ENCODE measurements around the gene KDELR1. TPM values are rescaled to one million over a fixed set of nuclear protein-coding genes. Genes with fewer than 3 reads are reported as not detected.

The KDELR1 gene
- total and polyA plus RNA-seq, 7 donors, result 37.0 to 71.0 (median 56.5) TPM

DNA sequence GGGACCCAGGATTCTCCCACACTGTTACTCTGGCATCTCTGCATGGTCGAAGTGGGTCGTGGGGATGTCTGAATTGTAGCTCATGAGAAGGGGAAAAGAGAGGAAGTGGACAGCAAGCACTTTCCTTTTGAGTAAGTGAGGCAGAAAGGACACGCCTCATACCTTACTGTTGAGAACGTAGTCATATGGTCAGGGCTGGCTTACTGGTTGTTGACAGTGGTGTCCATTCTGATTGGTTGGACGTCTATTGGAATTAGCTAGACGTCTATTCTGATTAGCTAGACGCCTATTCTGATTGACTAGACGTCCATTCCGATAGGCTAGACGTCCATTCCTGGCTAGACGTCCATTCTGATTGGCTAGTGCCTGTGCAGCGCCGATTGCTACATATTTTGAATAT lies 14.5 kb upstream of the KDELR1 start:
- TF ChIP-seq, protein P1, sequence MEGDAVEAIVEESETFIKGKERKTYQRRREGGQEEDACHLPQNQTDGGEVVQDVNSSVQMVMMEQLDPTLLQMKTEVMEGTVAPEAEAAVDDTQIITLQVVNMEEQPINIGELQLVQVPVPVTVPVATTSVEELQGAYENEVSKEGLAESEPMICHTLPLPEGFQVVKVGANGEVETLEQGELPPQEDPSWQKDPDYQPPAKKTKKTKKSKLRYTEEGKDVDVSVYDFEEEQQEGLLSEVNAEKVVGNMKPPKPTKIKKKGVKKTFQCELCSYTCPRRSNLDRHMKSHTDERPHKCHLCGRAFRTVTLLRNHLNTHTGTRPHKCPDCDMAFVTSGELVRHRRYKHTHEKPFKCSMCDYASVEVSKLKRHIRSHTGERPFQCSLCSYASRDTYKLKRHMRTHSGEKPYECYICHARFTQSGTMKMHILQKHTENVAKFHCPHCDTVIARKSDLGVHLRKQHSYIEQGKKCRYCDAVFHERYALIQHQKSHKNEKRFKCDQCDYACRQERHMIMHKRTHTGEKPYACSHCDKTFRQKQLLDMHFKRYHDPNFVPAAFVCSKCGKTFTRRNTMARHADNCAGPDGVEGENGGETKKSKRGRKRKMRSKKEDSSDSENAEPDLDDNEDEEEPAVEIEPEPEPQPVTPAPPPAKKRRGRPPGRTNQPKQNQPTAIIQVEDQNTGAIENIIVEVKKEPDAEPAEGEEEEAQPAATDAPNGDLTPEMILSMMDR (IDR thresholded peaks at IDR 0.05), result no peak
- no peak overlapping the region for H3K27ac ChIP-seq
- H3K27me3 ChIP-seq (ENCODE audit: insufficient read depth in 3 of 3, low read length in 2 of 3), result peaks cover 0 to 24% (median 4%) of the 10 kb centered on the region in 3 donors
- no peaks in the 10 kb centered on the region for H3K36me3 ChIP-seq (ENCODE audit: insufficient read depth in 1 of 2, low read depth in 1 of 2)
- DNase-seq (no peak), ATAC-seq (no peak)
- intact Hi-C loops (cut with DNase I), result no loop called here
- no peak overlapping the region for H3K4me3 ChIP-seq
- H3K9me3 ChIP-seq, result no peaks in the 10 kb centered on the region
- H3K4me1 ChIP-seq, result no peaks in the 10 kb centered on the region
- WGBS, 3 donors, result 74 to 83% (median 76%) methylated on average over 13 of the region's 13 CpGs

DNA sequence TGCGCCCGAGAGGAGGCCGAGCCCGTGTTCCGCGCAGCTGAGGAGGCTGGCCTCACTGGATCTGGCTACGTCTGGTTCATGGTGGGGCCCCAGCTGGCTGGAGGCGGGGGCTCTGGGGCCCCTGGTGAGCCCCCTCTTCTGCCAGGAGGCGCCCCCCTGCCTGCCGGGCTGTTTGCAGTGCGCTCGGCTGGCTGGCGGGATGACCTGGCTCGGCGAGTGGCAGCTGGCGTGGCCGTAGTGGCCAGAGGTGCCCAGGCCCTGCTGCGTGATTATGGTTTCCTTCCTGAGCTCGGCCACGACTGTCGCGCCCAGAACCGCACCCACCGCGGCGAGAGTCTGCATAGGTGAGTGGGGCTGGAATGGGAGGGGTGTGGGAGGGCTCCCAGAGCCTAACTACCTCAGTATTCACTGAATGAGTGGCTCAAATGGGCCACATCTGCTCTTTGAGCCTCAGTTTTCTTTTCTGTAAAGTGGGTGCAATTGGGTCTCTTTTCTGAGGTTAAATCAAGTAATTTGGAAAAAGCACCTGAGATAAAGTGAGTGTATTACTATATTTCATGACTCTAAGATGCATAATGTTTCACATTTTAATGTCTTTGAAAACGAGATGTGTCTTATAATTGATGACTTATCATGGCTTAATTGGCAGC lies 13.8 kb upstream of the KDELR1 start:
- TF ChIP-seq, protein P1 (IDR thresholded peaks at IDR 0.05), result no peak
- H3K4me3 ChIP-seq, result no peak overlapping the region
- H3K9me3 ChIP-seq, result no peaks in the 10 kb centered on the region
- ATAC-seq (no peak), DNase-seq (no peak)
- no peak overlapping the region for H3K27ac ChIP-seq
- no peaks in the 10 kb centered on the region for H3K4me1 ChIP-seq
- WGBS, 3 donors, result 89 to 91% (median 91%) methylated on average over 18 to 27 of the region's 27 CpGs
- intact Hi-C loops (cut with DNase I), result no loop called here
- H3K36me3 ChIP-seq (ENCODE audit: insufficient read depth in 1 of 2, low read depth in 1 of 2), result no peaks in the 10 kb centered on the region
- peaks cover 0 to 22% (median 4%) of the 10 kb centered on the region in 3 donors for H3K27me3 ChIP-seq (ENCODE audit: insufficient read depth in 3 of 3, low read length in 2 of 3)

DNA sequence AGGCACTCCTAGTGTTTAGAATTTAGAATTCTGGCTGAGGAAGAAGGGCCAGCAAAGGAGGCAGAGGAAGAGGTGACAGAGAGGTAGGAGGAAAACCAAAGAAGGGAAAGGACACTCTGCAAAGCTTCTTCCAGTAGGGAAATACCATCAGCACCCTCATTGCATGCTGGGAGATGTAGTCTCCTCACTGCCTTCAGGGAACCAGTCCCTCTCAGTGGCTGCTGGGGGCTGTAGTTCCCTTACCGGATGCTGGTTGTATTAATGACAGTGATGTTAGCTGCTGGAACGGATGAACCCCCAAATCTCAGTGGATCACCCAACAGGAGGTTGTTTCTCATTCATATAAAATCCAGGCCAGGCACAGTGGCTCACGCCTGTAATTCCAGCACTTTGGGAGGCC lies 12.3 kb upstream of the KDELR1 start:
- H3K27me3 ChIP-seq (ENCODE audit: insufficient read depth in 3 of 3, low read length in 2 of 3), result peaks cover 0 to 22% (median 5%) of the 10 kb centered on the region in 3 donors
- intact Hi-C loops (cut with DNase I), result no loop called here
- TF ChIP-seq, protein P1 (IDR thresholded peaks at IDR 0.05), result no peak
- H3K9me3 ChIP-seq, result no peaks in the 10 kb centered on the region
- H3K4me3 ChIP-seq, result no peak overlapping the region
- ATAC-seq, result peak; percentile 52 to 71 (median 60)
- no peaks in the 10 kb centered on the region for H3K36me3 ChIP-seq (ENCODE audit: insufficient read depth in 1 of 2, low read depth in 1 of 2)
- H3K27ac ChIP-seq, result no peak overlapping the region
- DNase-seq, result no peak
- no peaks in the 10 kb centered on the region for H3K4me1 ChIP-seq
- 34 to 35% (median 35%) methylated on average over 3 of the region's 3 CpGs for WGBS, 3 donors

GRCh38 chr19:48401287-48401686 lies 9.9 kb upstream of the KDELR1 start:
- H3K4me3 ChIP-seq, result no peak overlapping the region
- no peak for DNase-seq
- H3K9me3 ChIP-seq, result no peaks in the 10 kb centered on the region
- no peaks in the 10 kb centered on the region for H3K4me1 ChIP-seq
- ATAC-seq, result no peak
- H3K27me3 ChIP-seq (ENCODE audit: insufficient read depth in 3 of 3, low read length in 2 of 3), result peaks cover 0 to 27% (median 17%) of the 10 kb centered on the region in 3 donors
- WGBS, 3 donors, result 59 to 64% (median 64%) methylated on average over 5 of the region's 5 CpGs
- H3K36me3 ChIP-seq (ENCODE audit: insufficient read depth in 1 of 2, low read depth in 1 of 2), result no peaks in the 10 kb centered on the region
- TF ChIP-seq, protein P1 (IDR thresholded peaks at IDR 0.05), result no peak
- intact Hi-C loops (cut with DNase I), result no loop called here
- H3K27ac ChIP-seq, result no peak overlapping the region

Data from psoas muscle (tissue), 8 donors.